Jurkat, Clone E6-1 (cell line): Measurements from ENCODE around the gene SCNN1B.
"Not testable (repeated sequence)": the region's sequence is repeated elsewhere in the genome, so short reads cannot be mapped to it uniquely, and the experiment has no call there.

ENCODE experiments used
- DNase-seq: peaks from one replicate; pipeline ENCODE4 v3.0.0-alpha.2; 2011; ENCODE audit warnings: low read depth, low spot score
- H3K4me3 ChIP-seq: 2 replicates; pipeline ENCODE4 v1.5.1; 2011; ENCODE audit warnings: mild to moderate bottlenecking, low read length, control low read depth, moderate library complexity

SCNN1B gene

GRCh38 chr16:23394141-23394831 lies 92.2 kb downstream of the SCNN1B start:
- no peak overlapping the region for H3K4me3 ChIP-seq
- DNase-seq: no peak

DNA sequence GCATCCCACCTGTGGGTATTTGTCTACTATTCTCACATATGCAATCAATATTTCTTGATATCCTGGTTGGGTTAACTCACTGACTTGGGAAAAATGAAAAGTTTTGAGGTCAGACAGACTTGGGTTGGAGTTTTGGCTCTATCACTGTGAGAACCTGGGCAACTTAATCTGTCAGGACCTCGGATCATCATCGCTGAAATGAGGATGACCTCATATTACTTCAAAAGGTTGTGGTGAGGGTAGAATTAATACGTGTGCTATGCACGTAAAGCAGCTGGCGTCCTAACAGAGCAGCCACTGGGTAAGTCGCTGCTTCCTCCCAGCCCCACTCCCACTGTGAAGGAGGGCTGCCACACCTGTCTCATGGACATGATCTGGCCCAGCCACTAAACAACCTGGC lies 93.6 kb downstream of the SCNN1B start:
- no peak overlapping the region for H3K4me3 ChIP-seq
- no peak for DNase-seq

DNA sequence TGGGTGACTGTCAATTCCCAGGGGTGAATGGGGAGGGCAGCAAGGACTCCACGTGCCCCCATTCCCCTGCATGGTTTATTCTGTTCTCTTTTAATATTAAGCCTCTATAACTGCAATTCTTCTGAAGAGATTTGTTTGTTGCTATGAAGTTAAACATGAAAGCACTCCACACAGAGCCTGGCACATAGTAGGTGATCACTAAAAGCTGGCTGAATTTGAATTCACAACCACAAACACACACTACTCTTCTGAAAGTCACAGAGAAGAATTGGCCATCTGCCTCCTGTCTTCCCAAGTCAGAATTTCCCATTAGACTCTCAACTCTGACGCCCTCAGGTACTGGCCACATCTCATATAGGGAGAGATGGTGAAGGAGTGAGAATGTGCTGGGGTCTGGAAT lies 95.4 kb downstream of the SCNN1B start:
- DNase-seq: no peak
- no peak overlapping the region for H3K4me3 ChIP-seq

DNA sequence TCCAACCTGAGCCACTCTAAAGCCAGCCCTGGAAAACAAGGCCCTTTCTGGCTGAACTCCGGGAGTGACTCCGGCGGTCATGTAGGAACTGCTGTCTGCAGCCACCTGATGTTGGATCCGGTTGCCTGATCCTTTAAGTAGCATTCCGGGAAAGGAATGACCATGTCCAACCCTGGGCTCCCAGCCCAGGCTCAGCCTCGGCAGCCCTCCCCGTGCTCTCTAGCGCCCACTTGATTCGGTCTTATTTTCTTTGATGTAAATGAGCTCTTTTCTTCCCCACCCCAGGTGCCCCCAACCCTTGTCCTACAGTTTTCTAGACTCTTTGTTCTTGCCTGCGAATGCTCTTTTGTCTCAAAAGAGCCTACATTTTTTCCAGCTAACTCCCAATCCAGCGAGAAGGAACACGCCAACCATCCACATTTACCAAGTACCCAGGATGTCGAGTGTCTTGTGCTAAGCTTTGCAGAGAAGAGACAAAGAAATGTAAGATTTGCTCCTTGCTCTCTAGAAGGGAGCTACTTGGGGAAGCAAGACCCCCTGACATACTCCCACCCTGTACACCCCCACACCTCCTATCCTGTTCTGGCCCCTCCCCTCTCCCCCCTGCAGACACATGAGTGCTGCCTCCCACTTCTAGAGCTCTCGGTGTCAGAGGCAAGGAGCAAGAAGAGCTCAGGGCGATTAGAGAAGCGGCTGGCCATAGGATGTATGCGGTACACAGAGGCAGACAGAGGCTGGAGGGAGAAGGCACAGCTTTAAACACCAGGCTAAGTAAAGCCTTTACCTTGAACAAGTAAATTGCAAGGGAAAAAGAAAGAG lies 97.1 kb downstream of the SCNN1B start:
- DNase-seq: no peak
- H3K4me3 ChIP-seq: no peak overlapping the region

DNA sequence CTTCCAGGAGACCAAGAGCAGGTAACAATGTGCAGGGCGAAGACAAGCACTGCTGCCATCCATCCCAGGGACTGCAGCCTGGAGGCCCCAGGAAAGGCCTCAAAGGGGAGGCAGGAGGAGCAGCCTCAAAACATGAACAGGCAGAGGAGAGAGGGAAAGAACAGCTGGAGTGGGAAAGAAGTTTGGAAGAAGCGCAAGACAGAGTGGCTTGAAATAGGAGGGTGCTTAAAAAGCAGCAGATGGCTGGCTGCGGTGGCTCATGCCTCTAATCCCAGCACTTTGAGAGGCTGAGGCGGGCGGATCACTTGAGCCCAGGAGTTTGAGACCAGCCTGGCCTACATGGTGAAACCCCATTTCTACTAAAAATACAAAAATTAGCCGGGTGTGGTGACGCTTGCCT lies 98.3 kb downstream of the SCNN1B start:
- not testable (repeated sequence) for H3K4me3 ChIP-seq, DNase-seq

GRCh38 chr16:23401139-23401538 lies 99.0 kb downstream of the SCNN1B start:
- H3K4me3 ChIP-seq: no peak overlapping the region
- DNase-seq: no peak

- no peak for DNase-seq
- no peak overlapping the region for H3K4me3 ChIP-seq
These were observed 100.0 kb downstream of the SCNN1B start for GRCh38 chr16:23402100-23402499.

DNA sequence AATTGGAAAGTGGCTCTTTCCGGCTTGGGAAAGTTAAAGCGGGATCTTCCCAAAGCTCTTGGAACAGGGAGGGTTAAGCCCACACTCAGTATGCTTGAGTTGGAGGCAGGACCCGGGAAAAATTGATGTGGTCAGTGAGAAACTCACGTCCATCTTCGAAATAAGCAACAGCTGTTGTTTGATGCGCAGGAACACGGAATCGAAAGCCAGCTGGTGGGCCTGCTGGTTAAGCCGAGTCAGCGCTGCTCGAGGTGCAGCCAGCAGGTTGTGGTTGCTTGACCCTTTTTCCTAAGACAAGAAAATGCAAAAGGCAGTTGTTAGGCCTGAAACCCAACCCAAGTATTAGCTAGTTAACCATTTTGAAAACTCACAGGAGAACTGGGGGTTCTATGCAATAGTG lies 101.4 kb downstream of the SCNN1B start:
- H3K4me3 ChIP-seq: no peak overlapping the region
- DNase-seq: no peak

DNA sequence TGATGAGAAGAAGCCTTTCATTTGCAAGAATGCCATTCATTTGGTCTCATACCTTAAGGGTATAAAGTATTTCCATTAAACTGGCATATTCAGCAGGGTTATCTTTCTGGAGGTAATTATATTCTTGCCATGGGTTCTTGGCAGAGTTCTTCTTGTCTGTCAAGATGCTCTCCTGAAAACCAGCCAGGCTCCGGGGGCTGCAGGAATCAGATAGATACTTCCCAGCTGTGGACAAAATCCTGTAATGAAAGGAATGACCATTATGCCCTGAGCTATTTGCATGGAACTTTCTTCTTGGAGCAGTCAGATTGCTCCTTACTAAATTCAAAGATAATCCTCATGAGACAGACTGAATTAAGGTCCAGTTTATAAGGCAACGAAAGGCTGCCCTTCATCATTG lies 103.9 kb downstream of the SCNN1B start:
- DNase-seq: no peak
- no peak overlapping the region for H3K4me3 ChIP-seq

DNA sequence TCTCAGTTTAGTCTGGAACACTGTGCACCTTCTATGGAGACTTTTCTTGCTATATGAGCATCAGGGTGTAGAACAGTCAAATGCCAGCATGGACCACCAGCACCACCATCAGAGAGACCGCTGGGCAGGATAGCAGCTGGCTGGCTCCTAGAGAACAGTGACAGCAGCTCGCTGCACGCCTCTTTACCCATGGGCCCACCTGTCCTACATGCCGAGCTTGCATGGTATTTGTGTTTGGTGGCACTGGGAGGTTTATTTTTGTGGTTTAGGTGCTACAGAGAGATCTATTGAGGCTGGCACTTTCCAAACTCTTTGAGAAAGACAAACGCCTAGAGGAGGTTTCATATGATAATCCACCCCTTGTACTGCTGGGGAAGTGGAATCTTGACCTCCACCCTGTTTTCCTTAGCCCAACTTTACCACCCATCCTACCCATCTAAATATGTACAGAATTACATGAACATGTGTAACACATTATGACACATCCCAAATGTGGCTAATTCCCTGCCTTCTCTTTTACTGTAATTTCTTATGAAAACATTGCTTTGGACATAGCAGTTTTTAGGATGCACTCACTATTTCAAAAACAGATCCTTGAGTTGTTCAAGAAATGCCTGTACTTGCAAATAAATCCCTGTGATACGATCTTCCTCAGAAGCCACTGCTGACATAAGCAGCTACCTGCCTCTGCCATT lies 104.6 kb downstream of the SCNN1B start:
- DNase-seq: no peak
- H3K4me3 ChIP-seq: no peak overlapping the region

DNA sequence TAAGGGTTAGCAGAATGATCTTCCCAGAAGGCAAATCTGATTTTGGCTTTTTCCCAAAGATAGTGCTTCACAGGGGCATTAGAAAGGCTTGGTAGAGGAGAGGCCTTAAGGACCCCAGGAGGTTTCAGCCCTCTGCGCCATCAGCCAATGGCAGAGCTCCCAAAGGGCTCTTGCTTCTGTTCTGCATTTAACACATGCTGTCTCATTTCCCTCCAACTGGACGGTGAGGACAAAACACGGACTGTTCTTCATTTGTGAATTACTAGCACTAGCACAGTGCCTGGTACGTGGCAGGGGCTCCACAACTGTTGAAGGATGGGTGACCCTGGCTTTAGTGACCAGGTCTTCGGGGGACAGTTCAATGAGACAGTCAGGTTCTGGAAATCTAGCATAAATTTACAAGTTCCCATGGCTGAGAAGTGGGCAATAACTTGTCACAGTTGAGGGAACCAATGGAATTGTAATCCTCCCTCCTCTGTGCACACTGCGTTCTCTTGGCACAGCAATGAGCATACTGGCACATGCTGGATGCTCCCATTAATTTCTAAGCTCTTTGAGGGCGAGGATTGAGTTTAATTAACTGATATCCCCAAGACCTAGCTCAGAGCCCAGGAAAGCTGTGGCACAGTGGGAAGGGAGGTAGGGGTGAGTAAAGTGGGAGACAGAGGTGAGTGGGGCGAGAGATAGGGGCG lies 105.5 kb downstream of the SCNN1B start:
- H3K4me3 ChIP-seq: no peak overlapping the region
- no peak for DNase-seq

- no peak for DNase-seq
These were observed 106.2 kb downstream of the SCNN1B start for GRCh38 chr16:23408242-23408822.

GRCh38 chr16:23408823-23409298 lies 106.8 kb downstream of the SCNN1B start:
- DNase-seq: no peak
- H3K4me3 ChIP-seq: no peak overlapping the region

More at GRCh38 chr16:23408242-23408822, 106.2 kb downstream of the SCNN1B start:
- H3K4me3 ChIP-seq: no peak overlapping the region

- DNase-seq: no peak
- no peak overlapping the region for H3K4me3 ChIP-seq
These were observed 107.4 kb downstream of the SCNN1B start for GRCh38 chr16:23409522-23409921.

DNA sequence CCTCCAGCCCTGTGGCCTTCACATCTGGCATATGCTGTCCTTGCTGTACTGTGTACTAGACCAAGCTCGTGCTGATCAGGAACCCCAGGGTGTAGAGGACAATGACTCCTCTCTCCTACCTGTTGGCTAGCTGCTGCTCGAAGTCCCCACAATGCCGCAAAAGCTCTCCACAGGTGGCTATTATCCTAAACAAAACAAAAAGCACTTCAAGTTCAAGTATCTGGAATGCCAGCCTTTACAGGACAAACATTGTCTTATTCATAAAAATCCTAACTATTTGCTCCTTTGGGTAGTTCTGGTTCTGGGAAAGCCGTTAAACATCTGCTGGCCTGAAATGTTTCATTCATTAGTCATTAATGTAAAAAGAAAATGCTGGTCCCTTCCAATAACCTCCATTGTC lies 108.1 kb downstream of the SCNN1B start:
- H3K4me3 ChIP-seq: no peak overlapping the region
- DNase-seq: no peak

DNA sequence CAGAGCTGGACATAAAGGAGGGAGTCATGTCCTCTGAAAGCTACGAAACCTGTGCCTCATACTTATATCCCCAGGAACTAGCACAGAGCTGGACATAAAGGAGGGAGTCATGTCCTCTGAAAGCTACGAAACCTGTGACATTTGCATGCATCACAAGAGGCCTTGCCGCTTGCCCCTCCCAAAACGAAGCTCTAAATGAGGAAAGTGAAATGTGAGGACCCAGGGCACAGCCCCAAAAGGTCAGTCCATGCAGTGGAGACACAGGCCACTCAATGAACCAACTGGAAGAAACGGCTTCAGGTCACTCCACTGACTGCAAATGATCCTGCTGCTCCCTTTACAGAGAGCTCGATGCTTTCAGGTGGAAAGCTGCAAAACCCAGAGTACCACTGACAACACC lies 112.6 kb downstream of the SCNN1B start:
- no peak for DNase-seq
- H3K4me3 ChIP-seq: no peak overlapping the region

DNA sequence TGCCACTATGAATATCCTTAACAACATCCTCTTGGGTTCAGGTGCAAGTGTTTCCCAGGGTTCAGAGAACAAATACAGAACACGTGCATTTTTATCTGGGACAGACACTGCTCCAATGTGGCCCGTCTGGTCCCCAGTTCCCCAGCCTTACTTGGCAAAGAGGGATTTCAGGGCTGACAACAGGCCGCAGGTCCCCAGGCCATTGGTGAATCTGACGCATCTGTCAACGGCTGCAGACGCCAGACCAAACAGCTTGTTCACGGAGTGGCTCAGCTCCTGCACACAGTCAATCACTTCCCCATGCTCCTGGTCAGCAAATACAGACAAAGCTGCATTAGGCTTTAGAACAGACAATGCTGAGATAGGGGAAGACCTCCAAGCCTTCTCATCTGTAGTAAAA lies 114.7 kb downstream of the SCNN1B start:
- no peak for DNase-seq
- no peak overlapping the region for H3K4me3 ChIP-seq

DNA sequence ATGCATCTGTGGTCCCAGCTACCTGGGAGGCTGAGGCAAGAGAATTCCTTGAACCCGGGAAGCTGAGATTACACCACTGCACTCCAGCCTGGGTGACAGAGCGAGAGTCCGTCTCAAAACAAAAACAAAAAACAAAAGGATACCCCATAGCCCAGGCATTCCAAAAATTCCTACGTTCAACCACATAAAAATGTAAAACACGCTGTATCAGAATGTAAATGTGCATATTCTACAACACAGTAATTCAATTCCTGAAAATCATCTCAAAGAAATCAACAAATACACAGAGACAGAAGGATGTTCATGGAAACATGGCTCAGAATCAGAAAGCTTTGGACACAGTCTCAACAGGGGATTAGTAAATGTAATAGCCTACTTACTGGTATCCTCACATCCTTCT lies 117.9 kb downstream of the SCNN1B start:
- no peak for DNase-seq
- no peak overlapping the region for H3K4me3 ChIP-seq

DNA sequence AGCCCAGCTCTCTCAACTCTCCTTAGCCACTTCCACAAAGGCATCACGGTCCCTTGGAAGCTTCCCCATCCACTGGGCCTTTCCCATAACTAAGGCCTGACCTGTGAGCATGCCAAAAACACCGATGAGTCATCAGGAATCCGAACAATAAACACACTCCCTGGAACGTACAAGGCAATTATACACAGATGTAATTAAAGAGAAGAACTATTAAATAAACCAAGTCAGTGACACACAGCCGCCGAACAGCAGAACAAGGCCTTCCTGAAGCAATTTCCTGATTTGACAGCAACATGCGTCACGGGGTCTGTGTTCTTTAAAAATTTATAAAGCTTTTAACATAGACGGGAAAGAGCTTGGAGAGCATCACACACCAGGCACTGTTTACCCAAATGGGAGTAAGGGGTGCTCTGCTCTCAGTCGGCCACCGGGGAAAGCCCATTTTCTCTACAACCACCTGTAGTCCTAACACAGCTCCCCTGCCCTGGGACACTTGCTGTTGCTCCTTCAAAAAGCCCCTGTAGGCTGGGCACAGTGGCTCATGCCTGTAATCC lies 121.5 kb downstream of the SCNN1B start:
- no peak overlapping the region for H3K4me3 ChIP-seq
- no peak for DNase-seq
